SK-N-MC (cell line): ENCODE results near the gene FSTL4.

Experiments used
- EZH2 ChIP-seq: fragments of 200-600 bp; sonication (generic); IDR thresholded peaks from one replicate; pipeline ENCODE4 v1.6.1; 2017; ENCODE audit warnings: antibody characterized with exemption
- FOXP2 ChIP-seq: optimal IDR thresholded peaks from 2 replicates; pipeline ENCODE3; 2011; ENCODE audit warnings: mild to moderate bottlenecking, moderate library complexity; ENCODE audit not compliant: insufficient read depth; ENCODE audit errors: extremely low read length, control extremely low read depth
- POLR2AphosphoS5 ChIP-seq: IDR thresholded peaks from 2 replicates; pipeline ENCODE4 v1.6.1; 2012; ENCODE audit warnings: mild to moderate bottlenecking, low read depth, low read length, borderline replicate concordance

- TF ChIP-seq POLR2AphosphoS5 (no peak), EZH2 (no peak), FOXP2 (no peak)
Measured at GRCh38 chr5:133487093-133487492, 125.2 kb downstream of the FSTL4 start.
